LNCAP (cell line): ENCODE results near the gene GULP1.

Experiments used
- TF ChIP-seq, protein P1 (sequence below): fragments of 450-650 bp; IDR thresholded peaks from 2 replicates; pipeline ENCODE4 v1.5.1; 2017; ENCODE audit warnings: mild to moderate bottlenecking

Gene GULP1

GRCh38 chr2:188307850-188308283 is 16.2 kb downstream of the GULP1 start:
- TF ChIP-seq, protein P1, sequence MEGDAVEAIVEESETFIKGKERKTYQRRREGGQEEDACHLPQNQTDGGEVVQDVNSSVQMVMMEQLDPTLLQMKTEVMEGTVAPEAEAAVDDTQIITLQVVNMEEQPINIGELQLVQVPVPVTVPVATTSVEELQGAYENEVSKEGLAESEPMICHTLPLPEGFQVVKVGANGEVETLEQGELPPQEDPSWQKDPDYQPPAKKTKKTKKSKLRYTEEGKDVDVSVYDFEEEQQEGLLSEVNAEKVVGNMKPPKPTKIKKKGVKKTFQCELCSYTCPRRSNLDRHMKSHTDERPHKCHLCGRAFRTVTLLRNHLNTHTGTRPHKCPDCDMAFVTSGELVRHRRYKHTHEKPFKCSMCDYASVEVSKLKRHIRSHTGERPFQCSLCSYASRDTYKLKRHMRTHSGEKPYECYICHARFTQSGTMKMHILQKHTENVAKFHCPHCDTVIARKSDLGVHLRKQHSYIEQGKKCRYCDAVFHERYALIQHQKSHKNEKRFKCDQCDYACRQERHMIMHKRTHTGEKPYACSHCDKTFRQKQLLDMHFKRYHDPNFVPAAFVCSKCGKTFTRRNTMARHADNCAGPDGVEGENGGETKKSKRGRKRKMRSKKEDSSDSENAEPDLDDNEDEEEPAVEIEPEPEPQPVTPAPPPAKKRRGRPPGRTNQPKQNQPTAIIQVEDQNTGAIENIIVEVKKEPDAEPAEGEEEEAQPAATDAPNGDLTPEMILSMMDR, result no peak

DNA sequence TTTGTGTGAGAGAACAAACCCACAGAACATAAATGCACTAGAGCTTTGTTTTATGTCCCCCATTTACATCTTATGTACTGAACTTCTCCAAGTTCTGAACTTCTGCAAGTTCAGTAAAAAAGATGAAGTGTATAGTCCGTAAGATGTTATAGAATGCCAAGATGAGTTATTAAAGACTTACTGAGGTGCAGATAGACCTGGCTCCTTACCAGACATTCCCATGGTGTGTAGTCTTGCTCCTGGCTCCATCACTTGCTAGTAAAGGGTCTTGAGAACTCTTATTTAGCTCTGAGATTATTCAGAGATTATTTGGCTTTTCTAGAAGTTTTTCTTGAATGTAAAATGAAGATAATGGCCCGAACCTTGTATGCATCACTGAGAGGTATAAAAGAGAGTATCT is 16.8 kb downstream of the GULP1 start:
- TF ChIP-seq, protein P1, result no peak

DNA sequence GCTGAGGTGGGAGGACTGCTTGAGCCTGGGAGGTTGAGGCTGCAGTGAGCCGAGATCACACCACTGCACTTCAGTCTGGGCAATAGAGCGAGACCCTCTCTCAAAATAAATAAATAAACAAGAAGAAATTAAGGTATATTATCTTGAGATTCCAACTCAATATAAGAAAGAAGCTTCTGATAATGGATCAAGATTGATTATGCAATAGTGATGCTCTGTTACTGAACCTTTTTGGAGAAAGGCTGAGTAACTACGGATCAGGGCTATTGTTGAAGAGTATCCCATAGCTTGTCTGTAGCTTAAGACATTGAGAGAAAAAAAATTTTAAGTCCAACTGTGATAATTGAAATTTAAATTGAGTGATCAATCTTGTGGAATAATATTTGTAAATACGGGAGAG is 17.7 kb downstream of the GULP1 start:
- TF ChIP-seq, protein P1, result no peak

DNA sequence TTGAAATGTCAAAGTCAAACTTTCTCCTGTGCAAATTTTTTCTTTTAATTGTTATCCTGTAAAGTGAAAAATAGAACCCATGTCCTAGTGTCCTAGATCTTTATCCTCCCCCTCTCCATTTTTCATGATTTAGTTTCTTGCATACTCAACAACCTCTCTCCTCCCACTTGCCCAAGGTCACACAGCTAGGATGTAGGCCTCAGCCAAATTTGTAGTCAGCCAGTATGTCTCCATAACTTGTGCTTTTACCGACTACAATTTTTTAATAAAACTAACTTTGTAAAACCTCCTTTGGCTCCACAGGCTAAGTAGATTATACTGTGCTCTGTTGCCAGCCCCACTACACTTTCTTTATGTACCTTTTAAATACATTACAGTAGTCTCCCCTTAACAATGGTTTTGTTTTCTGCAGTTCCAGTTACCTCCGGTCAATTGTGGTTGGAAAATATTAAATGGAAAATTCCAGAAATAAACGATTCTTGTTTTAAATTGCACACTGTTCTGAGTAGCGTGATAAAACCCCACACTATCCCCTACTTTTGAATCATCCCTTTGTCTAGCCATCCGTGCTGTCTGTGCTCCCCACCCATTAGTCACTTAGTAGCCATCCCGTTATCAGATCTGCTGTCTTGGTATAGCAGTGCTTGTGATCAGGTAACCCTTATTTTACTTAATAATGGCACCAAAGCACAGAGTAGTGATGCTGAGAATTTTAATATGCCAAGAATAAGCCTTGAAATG is 22.8 kb downstream of the GULP1 start:
- TF ChIP-seq, protein P1, result no peak

GRCh38 chr2:188315750-188316149 is 24.1 kb downstream of the GULP1 start:
- TF ChIP-seq, protein P1, result no peak

GRCh38 chr2:188316342-188316741 is 24.7 kb downstream of the GULP1 start:
- TF ChIP-seq, protein P1, result no peak

DNA sequence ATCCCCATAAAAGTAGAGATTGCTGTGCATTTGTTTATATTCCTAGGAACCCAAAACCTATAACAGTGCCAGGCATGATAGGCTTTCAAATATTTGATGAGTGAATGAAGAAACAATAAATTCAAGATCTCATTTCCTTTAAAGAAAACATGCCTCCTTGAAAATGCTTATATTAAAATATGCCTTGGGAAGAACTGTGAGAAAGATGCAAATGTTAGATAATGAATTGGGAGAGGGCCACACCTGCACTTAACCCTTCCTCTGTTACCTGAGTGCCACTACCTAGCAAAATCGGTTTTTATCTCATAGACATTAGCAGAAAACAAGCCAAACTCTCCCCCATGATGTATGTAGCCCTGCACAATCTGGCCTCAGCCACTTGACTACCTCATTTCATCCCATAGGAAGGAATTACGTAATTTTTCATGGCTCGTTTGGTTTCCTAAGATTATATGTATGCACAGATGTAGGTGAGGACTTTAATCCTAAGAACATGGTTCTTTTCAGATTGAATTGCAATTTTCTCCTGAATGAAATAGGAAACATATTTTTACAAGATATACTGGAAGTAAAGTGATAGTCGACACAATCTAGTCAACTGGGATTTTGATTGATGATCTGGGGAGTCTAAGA is 25.2 kb downstream of the GULP1 start:
- TF ChIP-seq, protein P1, result no peak
